Loucy (cell line): ENCODE results near the gene ANKRD55.

Source experiments
- CTCF ChIP-seq: fragments of 200-600 bp; sonication (generic); conservative IDR thresholded peaks from 2 replicates; pipeline ENCODE4 v1.5.1; 2014; ENCODE audit warnings: mild to moderate bottlenecking, antibody characterized with exemption, low read length
- EZH2phosphoT487 ChIP-seq: fragments of 200-600 bp; IDR thresholded peaks from 2 replicates; pipeline ENCODE4 v1.6.1; 2018; ENCODE audit warnings: antibody characterized with exemption, mild to moderate bottlenecking, moderate library complexity, borderline replicate concordance

- TF ChIP-seq CTCF (no peak), EZH2phosphoT487 (no peak)
Measured at GRCh38 chr5:56161927-56162326, 71.2 kb downstream of the ANKRD55 start.
